ENCODE data around the gene C6.

The C6 gene

GRCh38 chr5:41240985-41241384 lies 27.7 kb upstream of the C6 start:
- no peak for ATAC-seq
- TF ChIP-seq POU6F1 (CRISPR knock-in tag; IDR thresholded peaks at IDR 0.05; ENCODE audit: borderline replicate concordance, low read depth) (no peak), TOX (CRISPR knock-in tag; IDR thresholded peaks at IDR 0.05; ENCODE audit: borderline replicate concordance) (no peak), ISL1 (CRISPR knock-in tag; IDR thresholded peaks at IDR 0.05) (no peak), ZC3H10 (CRISPR knock-in tag; IDR thresholded peaks at IDR 0.05) (no peak), ZNF70 (CRISPR knock-in tag; IDR thresholded peaks at IDR 0.05) (no peak), SNAI2 (CRISPR knock-in tag; IDR thresholded peaks at IDR 0.05) (no peak), PATZ1 (CRISPR knock-in tag; IDR thresholded peaks at IDR 0.05; ENCODE audit: borderline replicate concordance) (no peak), CREB5 (CRISPR knock-in tag; IDR thresholded peaks at IDR 0.05; ENCODE audit: low read depth) (no peak), ARNTL (CRISPR knock-in tag; IDR thresholded peaks at IDR 0.05; ENCODE audit: borderline replicate concordance, low read depth) (no peak), CSRNP3 (CRISPR knock-in tag; IDR thresholded peaks at IDR 0.05) (no peak), CSDC2 (CRISPR knock-in tag; IDR thresholded peaks at IDR 0.05) (no peak), BACH2 (CRISPR knock-in tag; IDR thresholded peaks at IDR 0.05; ENCODE audit: borderline replicate concordance) (no peak), OSR1 (CRISPR knock-in tag; IDR thresholded peaks at IDR 0.05) (no peak), ZNF8 (CRISPR knock-in tag; IDR thresholded peaks at IDR 0.05) (no peak), TCF4 (CRISPR knock-in tag; IDR thresholded peaks at IDR 0.05; ENCODE audit: borderline replicate concordance) (no peak)

- TF ChIP-seq ESRRG (CRISPR knock-in tag; IDR thresholded peaks at IDR 0.05): no peak
- TF ChIP-seq TCF4 (CRISPR knock-in tag; IDR thresholded peaks at IDR 0.05; ENCODE audit: borderline replicate concordance): no peak
- TF ChIP-seq ZC3H10 (CRISPR knock-in tag; IDR thresholded peaks at IDR 0.05): no peak
- no peak for TF ChIP-seq ZNF565 (CRISPR knock-in tag; conservative IDR thresholded peaks at IDR 0.05; ENCODE audit: low read depth)
- TF ChIP-seq TOX (CRISPR knock-in tag; IDR thresholded peaks at IDR 0.05; ENCODE audit: borderline replicate concordance): no peak
- no peak for TF ChIP-seq ARNTL (CRISPR knock-in tag; IDR thresholded peaks at IDR 0.05; ENCODE audit: borderline replicate concordance, low read depth)
- no peak for TF ChIP-seq TSHZ2 (CRISPR knock-in tag; IDR thresholded peaks at IDR 0.05)
These were observed 27.1 kb upstream of the C6 start for GRCh38 chr5:41240390-41240789.

GRCh38 chr5:41234475-41234874 lies 21.1 kb upstream of the C6 start:
- ATAC-seq: no peak
- TF ChIP-seq POU6F1 (CRISPR knock-in tag; IDR thresholded peaks at IDR 0.05; ENCODE audit: borderline replicate concordance, low read depth) (no peak), ZC3H10 (CRISPR knock-in tag; IDR thresholded peaks at IDR 0.05) (no peak), BACH2 (CRISPR knock-in tag; IDR thresholded peaks at IDR 0.05; ENCODE audit: borderline replicate concordance) (no peak), TCF4 (CRISPR knock-in tag; IDR thresholded peaks at IDR 0.05; ENCODE audit: borderline replicate concordance) (no peak), TSHZ2 (CRISPR knock-in tag; IDR thresholded peaks at IDR 0.05) (no peak), RARB (CRISPR knock-in tag; IDR thresholded peaks at IDR 0.05) (no peak), SNAI2 (CRISPR knock-in tag; IDR thresholded peaks at IDR 0.05) (no peak), ESRRG (CRISPR knock-in tag; IDR thresholded peaks at IDR 0.05) (no peak), CREB5 (CRISPR knock-in tag; IDR thresholded peaks at IDR 0.05; ENCODE audit: low read depth) (no peak), GLIS3 (CRISPR knock-in tag; IDR thresholded peaks at IDR 0.05) (no peak), ZNF565 (CRISPR knock-in tag; conservative IDR thresholded peaks at IDR 0.05; ENCODE audit: low read depth) (no peak), ZNF70 (CRISPR knock-in tag; IDR thresholded peaks at IDR 0.05) (no peak)

More at GRCh38 chr5:41240390-41240789, 27.1 kb upstream of the C6 start:
- no peak for ATAC-seq
